ENCODE results near the gene PTGDR2.

The PTGDR2 gene

GRCh38 chr11:60874421-60875365 lies 18.9 kb upstream of the PTGDR2 start:
- no peak for FAIRE-seq

- FAIRE-seq = no peak
These were observed 17.8 kb upstream of the PTGDR2 start for GRCh38 chr11:60873533-60873932.

GRCh38 chr11:60872961-60873524 lies 17.3 kb upstream of the PTGDR2 start:
- FAIRE-seq = no peak

- FAIRE-seq = no peak
These were observed 16.6 kb upstream of the PTGDR2 start for GRCh38 chr11:60872124-60872960.

- FAIRE-seq = no peak
These were observed 15.8 kb upstream of the PTGDR2 start for GRCh38 chr11:60871378-60872061.

- no peak for FAIRE-seq
These were observed 15.1 kb upstream of the PTGDR2 start for GRCh38 chr11:60870733-60871377.

- FAIRE-seq = no peak
These were observed 14.5 kb upstream of the PTGDR2 start for GRCh38 chr11:60870276-60870675.

- no peak for FAIRE-seq
These were observed 13.7 kb upstream of the PTGDR2 start for GRCh38 chr11:60869451-60869825.

GRCh38 chr11:60868682-60869450 lies 13.1 kb upstream of the PTGDR2 start:
- FAIRE-seq = no peak

GRCh38 chr11:60867871-60868681 lies 12.3 kb upstream of the PTGDR2 start:
- no peak for FAIRE-seq

GRCh38 chr11:60866911-60867870 lies 11.4 kb upstream of the PTGDR2 start, which contains the start of gene ZP1:
ZP1 (plus strand) TSS chr11:60867542; CDS start chr11:60867562, 20 bp downstream.
- no peak for FAIRE-seq

- no peak for FAIRE-seq
These were observed 9.2 kb upstream of the PTGDR2 start for GRCh38 chr11:60864856-60865513.

- FAIRE-seq = no peak
These were observed 8.1 kb upstream of the PTGDR2 start for GRCh38 chr11:60863550-60864521.

GRCh38 chr11:60862171-60862570 lies 6.4 kb upstream of the PTGDR2 start:
- FAIRE-seq = no peak

GRCh38 chr11:60860943-60861342 lies 5.2 kb upstream of the PTGDR2 start:
- FAIRE-seq = no peak

- FAIRE-seq = no peak
These were observed 4.0 kb upstream of the PTGDR2 start for GRCh38 chr11:60859616-60860250.
